Measurements from ENCODE around the gene ACSM3. TPM values are rescaled to one million over a fixed set of nuclear protein-coding genes. Genes with fewer than 3 reads are reported as not detected.

The ACSM3 gene
- total and polyA plus RNA-seq, 9 of the 15 experiments (the other 6 are each of a cell fraction or from before 2014, with no cell fraction given) = 112 to 420 (median 182) TPM

- TF ChIP-seq MTA3 (IDR thresholded peaks at IDR 0.05; ENCODE audit: borderline replicate concordance) = peak; percentile 81; the same call in 1 of the 2 replicates
- peak; percentile 21 to 65; a peak in 1 of 4 replicates for TF ChIP-seq TRIM24 (IDR thresholded peaks at IDR 0.05)
- no peak for TF ChIP-seq ZNF449 (CRISPR knock-in tag; IDR thresholded peaks at IDR 0.05)
- 0 out of 2 replicates have a peak, but pooled peaks have one; percentile 12 for TF ChIP-seq BHLHE40 (IDR thresholded peaks at IDR 0.05; ENCODE audit: low read length)
- no peak for TF ChIP-seq BMI1 (IDR thresholded peaks at IDR 0.05; ENCODE audit: low read length)
- TF ChIP-seq ZNF175 (CRISPR knock-in tag; IDR thresholded peaks at IDR 0.05; ENCODE audit: low read depth) = no peak
- TF ChIP-seq ZNF212 (CRISPR knock-in tag; IDR thresholded peaks at IDR 0.05) = no peak
- no peak for TF ChIP-seq DMBX1 (CRISPR knock-in tag; IDR thresholded peaks at IDR 0.05; ENCODE audit: borderline replicate concordance)
- TF ChIP-seq ZNF655 (CRISPR knock-in tag; IDR thresholded peaks at IDR 0.05) = no peak
- TF ChIP-seq ZNF239 (CRISPR knock-in tag; IDR thresholded peaks at IDR 0.05) = no peak
- TF ChIP-seq PBX2 (CRISPR knock-in tag; IDR thresholded peaks at IDR 0.05; ENCODE audit: low read depth) = no peak
- TF ChIP-seq PBX2 (tag; conservative IDR thresholded peaks at IDR 0.05; ENCODE audit: low read depth) = no peak
- TF ChIP-seq KLF6 (CRISPR knock-in tag; IDR thresholded peaks at IDR 0.05; ENCODE audit: borderline replicate concordance) = no peak
- peak; percentile 70 for TF ChIP-seq PKNOX1 (IDR thresholded peaks at IDR 0.05)
- no peak for TF ChIP-seq ZBED1 (IDR thresholded peaks at IDR 0.05)
- TF ChIP-seq ZBTB2 (IDR thresholded peaks at IDR 0.05) = peak; percentile 73
- no peak for TF ChIP-seq SRSF9 (IDR thresholded peaks at IDR 0.05; ENCODE audit: borderline replicate concordance, low read depth, low read length)
Observed at GRCh38 chr16:20806168-20807050, 42.6 kb downstream of the ACSM3 start, which contains the start of the genes ERI2 and REXO5 (continued).

Measured in K562 (cell line).